SK-N-SH (cell line): ENCODE data around the gene PLEKHF1.

ENCODE experiments used
- EP300 ChIP-seq, 2 experiments: IDR thresholded peaks; 2 replicates each; pipeline versions ENCODE4 v1.4.0 to v1.6.1; 2012; ENCODE audit warnings: borderline replicate concordance in 1 of 2, low read depth in 1 of 2, low read length in 1 of 2
- EZH2phosphoT487 ChIP-seq: fragments of 200-600 bp; sonication (generic); IDR thresholded peaks from 2 replicates; pipeline ENCODE4 v1.6.1; 2017; ENCODE audit warnings: low read depth, mixed run types, mild to moderate bottlenecking, antibody characterized with exemption, moderate library complexity, borderline replicate concordance
- GABPA ChIP-seq: IDR thresholded peaks from 2 replicates; pipeline ENCODE4 v1.4.0; 2012; ENCODE audit warnings: low read depth, mild to moderate bottlenecking
- POLR2AphosphoS5 ChIP-seq: IDR thresholded peaks from 2 replicates; pipeline ENCODE4 v1.6.1; 2012; ENCODE audit warnings: low read depth, low read length
- RAD21 ChIP-seq: IDR thresholded peaks from 2 replicates; pipeline ENCODE4 v1.6.1; 2012; ENCODE audit warnings: mild to moderate bottlenecking, low read length
- RXRA ChIP-seq: IDR thresholded peaks from 2 replicates; pipeline ENCODE4 v1.4.0; 2012; ENCODE audit warnings: low read depth, mild to moderate bottlenecking, borderline replicate concordance
- SMC3 ChIP-seq: IDR thresholded peaks from 2 replicates; pipeline ENCODE4 v1.6.1; 2012; ENCODE audit warnings: low read depth, low read length, improper control_type of control experiment
- TAF1 ChIP-seq: IDR thresholded peaks from 2 replicates; pipeline ENCODE4 v1.6.1; 2012; ENCODE audit warnings: low read depth, mild to moderate bottlenecking, low read length, moderate library complexity, borderline replicate concordance
- TF ChIP-seq, protein P1 (sequence below): IDR thresholded peaks from 2 replicates; pipeline ENCODE4 v1.4.0; 2012; ENCODE audit warnings: low read depth, borderline replicate concordance
- TF ChIP-seq, protein P2 (sequence below): fragments of 200-600 bp; sonication (generic); IDR thresholded peaks from 2 replicates; pipeline ENCODE4 v1.6.1; 2017; ENCODE audit warnings: antibody characterized with exemption, mild to moderate bottlenecking, moderate library complexity
- TF ChIP-seq, protein P3 (sequence below): fragments of 150-350 bp; IDR thresholded peaks from 2 replicates; pipeline ENCODE4 v1.6.1; 2017; ENCODE audit warnings: antibody characterized with exemption, low read length, low read depth, borderline replicate concordance
- TF ChIP-seq, protein P4 (sequence below): IDR thresholded peaks from 2 replicates; pipeline ENCODE4; 2012

DNA sequence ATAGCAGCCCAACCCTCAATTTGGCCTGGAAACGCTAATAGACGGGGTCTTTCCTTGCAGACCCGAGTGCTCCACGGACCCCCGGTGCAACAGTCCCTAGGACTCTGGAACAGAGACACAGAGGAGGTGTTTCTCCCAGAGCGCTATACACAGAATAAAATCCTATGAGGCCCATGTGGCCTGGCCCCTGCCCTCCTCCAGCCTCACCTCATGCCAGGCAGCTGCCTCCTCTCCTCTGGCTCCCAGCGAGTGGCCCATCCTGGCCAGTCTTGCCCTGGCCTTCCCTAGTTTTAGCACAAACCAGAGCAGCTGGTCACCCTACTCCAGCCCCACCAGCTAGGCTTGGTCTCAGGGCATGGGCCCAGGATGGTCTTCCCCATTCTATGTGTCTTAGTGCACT, 38.9 kb upstream of the PLEKHF1 start:
- TF ChIP-seq, protein P1, sequence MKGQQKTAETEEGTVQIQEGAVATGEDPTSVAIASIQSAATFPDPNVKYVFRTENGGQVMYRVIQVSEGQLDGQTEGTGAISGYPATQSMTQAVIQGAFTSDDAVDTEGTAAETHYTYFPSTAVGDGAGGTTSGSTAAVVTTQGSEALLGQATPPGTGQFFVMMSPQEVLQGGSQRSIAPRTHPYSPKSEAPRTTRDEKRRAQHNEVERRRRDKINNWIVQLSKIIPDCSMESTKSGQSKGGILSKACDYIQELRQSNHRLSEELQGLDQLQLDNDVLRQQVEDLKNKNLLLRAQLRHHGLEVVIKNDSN = no peak
- TF ChIP-seq, protein P2, sequence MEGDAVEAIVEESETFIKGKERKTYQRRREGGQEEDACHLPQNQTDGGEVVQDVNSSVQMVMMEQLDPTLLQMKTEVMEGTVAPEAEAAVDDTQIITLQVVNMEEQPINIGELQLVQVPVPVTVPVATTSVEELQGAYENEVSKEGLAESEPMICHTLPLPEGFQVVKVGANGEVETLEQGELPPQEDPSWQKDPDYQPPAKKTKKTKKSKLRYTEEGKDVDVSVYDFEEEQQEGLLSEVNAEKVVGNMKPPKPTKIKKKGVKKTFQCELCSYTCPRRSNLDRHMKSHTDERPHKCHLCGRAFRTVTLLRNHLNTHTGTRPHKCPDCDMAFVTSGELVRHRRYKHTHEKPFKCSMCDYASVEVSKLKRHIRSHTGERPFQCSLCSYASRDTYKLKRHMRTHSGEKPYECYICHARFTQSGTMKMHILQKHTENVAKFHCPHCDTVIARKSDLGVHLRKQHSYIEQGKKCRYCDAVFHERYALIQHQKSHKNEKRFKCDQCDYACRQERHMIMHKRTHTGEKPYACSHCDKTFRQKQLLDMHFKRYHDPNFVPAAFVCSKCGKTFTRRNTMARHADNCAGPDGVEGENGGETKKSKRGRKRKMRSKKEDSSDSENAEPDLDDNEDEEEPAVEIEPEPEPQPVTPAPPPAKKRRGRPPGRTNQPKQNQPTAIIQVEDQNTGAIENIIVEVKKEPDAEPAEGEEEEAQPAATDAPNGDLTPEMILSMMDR = no peak
- TF ChIP-seq SMC3 = no peak
- TF ChIP-seq EP300 (IDR thresholded peaks at IDR 0.05; ENCODE audit: borderline replicate concordance in 1 of 2, low read depth in 1 of 2, low read length in 1 of 2) = no peak
- TF ChIP-seq, protein P3, sequence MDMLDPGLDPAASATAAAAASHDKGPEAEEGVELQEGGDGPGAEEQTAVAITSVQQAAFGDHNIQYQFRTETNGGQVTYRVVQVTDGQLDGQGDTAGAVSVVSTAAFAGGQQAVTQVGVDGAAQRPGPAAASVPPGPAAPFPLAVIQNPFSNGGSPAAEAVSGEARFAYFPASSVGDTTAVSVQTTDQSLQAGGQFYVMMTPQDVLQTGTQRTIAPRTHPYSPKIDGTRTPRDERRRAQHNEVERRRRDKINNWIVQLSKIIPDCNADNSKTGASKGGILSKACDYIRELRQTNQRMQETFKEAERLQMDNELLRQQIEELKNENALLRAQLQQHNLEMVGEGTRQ = no peak
- TF ChIP-seq TAF1 = no peak
- TF ChIP-seq, protein P4, sequence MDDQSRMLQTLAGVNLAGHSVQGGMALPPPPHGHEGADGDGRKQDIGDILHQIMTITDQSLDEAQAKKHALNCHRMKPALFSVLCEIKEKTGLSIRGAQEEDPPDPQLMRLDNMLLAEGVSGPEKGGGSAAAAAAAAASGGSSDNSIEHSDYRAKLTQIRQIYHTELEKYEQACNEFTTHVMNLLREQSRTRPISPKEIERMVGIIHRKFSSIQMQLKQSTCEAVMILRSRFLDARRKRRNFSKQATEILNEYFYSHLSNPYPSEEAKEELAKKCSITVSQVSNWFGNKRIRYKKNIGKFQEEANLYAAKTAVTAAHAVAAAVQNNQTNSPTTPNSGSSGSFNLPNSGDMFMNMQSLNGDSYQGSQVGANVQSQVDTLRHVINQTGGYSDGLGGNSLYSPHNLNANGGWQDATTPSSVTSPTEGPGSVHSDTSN = no peak
- no peak for TF ChIP-seq POLR2AphosphoS5
- TF ChIP-seq EZH2phosphoT487 = no peak
- no peak for TF ChIP-seq RXRA
- TF ChIP-seq RAD21 = no peak
- TF ChIP-seq GABPA = no peak
